ENCODE results near the gene NAV1.

The NAV1 gene

DNA sequence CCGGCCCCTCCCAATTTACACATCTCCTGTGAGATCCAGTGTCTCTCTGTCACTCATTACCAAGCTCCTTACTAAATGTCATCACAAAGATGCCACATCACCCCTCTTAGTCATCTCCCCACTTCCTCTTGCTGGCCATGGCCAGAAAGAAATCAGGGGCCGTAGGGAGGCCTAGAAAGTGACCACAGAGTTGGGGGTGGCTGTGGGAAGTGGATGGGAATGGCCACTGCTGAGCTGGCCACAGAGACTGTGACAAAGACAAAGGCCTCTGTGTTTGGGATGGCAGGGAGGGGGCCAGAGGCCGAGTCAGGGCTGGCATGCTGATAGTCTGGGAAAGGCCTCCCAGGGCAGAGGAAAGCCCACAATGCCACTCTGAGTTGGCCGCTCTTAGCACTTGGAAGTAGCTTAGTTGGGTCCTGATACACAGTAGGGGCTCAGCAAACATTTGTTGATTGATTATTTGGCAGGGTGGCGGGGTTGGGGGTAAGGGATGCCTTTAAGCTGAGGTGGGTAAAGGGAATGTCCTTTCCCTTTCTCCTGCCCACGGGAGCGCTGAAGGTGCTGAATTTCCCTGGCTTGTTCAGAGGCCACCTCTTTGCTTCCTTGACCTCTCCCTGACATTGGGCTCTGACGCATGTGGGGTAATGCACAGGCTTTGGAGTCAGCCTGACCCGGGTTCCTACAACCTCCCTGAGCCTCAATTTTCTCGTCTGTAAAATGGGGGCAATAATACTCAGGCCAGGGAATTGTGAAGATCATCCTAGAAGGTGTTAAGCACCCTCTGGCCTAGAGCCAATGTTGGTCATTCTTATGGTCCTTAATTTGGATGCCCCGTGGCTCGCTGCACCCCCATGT, 13.2 kb downstream of the NAV1 start:
- DNase-seq, result no peak

DNA sequence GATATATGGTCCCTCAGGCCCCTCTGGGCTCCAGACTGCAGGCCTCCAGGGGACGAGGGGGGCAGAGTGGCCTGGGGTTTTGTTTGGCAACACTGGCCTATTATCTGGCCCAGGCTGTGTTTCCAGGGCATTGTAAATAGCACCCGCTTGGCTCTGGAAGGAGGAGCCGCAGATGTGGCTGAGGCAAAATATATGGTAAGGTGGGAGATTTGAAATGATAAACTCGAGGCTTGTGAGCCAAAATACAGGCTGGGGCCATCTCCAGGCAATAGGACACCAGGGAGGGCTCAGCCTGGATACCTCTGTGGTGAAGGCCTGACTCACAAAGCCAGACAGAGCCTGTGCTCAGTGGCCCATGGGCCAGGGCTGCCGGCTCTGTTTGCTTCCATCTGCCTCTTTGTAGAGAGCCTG, 14.0 kb downstream of the NAV1 start:
- no peak for DNase-seq

DNA sequence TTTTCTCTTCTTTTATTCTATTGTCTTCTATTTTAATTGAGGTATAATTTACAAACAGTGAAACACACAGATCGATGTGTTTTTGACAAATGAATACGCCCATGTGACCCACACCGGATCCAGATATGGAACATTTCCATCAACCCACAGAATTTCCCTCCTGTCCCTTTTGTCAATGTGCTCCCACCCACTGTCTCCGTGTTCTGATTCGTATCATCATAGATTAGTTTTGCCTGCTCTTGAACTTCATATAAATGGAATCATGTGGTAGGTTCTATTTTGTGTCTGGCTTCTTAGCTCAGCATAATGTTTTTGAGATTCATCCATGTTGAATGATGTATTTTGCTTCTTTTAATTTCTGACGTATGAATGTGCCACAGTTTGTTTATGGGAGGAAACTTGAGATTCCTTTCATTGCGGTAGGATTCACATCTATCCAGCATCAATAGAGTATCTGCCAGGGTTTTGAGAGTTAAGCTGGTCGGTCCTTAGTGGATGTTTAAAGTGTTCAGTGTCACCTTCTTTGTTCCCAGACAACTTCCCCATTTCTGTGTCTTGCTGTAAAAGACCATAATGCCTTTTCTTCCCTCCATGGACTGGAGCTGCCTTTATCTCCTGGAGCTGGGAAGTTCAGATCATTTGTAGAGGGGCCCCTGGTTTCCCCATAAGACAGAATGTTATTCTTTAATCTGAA, 14.7 kb downstream of the NAV1 start:
- no peak for DNase-seq

GRCh38 chr1:201554190-201554600, 15.3 kb downstream of the NAV1 start:
- DNase-seq, result no peak

GRCh38 chr1:201554789-201555592, 16.1 kb downstream of the NAV1 start:
- no peak for DNase-seq

DNA sequence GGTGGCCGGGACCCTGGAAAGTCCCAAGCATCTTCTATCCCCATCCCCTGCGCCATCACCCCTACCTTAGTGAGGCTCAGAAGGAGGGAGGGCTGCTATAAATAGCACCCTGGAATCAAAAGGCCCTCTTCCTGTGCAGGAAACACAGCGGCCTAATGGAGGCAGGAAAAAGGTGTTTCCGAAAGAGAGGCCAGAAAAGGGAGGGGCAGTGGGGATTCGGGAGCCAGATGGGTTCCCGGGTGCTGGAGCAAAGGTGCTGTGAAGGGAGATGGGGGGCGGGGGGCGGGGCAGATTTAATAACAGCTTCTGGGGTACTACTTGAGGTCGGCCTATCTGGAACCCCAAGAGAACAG, 16.6 kb downstream of the NAV1 start:
- DNase-seq, result no peak

DNA sequence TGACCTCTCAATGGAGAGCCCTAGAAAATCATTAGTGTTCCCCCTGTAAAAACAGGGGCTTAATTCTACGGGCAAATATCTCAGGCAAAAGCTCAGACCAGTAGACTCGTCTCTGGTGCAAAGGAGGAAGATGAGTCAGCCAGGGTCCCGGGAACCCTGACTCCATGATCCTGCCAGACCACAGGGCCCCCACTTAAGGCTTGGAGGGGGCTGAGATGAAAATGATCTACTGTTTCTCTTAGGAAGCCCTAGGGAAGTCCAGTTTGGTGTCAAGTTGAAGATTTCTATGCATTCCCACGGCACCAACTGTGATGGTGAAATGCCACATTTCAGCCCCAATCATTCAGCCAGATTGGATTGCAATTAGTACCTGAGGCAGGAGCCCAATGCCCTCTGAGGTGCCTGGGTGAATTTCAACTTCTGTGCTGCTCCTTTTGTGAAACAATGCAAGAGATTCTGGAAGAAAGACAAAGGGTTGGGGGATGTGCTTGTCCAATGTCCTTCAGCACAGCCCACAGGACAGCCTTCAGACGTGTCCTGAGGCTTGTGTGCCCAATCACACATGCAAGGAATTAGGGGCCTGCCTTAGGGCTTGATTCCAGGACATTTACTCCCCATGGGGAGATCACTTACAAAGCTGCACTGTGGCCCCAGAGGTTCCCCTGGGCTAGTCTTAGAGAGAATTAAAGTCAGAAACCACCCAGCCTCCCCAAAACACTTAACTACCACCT, 18.1 kb downstream of the NAV1 start:
- no peak for DNase-seq

DNA sequence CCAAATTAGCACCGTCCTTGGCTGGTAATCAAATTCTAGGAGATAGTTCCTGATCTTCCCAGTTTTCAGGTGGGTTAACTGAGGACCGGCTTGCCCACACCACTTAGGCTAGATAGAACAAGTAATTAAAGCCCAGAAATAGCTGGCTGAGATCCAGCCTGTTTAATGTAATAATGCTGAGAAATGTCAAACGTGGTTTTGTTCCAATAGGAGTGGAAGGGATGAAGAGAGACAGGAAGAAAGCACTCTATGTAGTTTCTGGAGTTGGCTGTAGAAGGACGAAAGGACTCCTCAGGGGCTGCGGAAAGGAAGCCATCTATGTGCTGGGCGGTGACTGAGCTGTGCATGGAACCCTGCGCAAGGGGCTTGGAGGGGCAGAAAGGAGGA, 18.6 kb downstream of the NAV1 start:
- no peak for DNase-seq

DNA sequence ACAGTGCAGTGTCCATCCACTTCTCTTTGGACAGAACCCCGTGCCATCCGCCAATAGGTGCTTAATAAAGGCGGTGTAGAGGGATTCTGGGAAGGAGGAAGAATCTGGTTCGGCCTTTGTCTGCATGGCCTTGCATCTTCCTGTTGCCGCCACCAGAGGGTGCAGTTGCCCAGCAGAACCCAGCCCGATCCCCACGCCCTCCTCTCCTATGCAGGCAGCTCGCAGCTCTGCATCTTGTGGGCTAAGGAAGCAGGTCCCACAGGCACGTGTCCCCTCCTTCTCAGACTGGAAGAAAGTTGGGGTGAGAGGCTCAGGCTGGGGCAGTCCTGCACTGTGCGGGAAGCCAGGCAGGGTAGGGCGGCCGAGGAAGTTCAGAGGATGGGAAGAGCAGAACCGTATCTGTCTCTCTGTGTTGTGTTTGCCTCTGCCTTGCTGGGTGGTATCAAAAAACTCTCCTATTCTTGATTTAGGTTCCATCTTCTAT, 20.8 kb downstream of the NAV1 start:
- peak; percentile 30 for DNase-seq

DNA sequence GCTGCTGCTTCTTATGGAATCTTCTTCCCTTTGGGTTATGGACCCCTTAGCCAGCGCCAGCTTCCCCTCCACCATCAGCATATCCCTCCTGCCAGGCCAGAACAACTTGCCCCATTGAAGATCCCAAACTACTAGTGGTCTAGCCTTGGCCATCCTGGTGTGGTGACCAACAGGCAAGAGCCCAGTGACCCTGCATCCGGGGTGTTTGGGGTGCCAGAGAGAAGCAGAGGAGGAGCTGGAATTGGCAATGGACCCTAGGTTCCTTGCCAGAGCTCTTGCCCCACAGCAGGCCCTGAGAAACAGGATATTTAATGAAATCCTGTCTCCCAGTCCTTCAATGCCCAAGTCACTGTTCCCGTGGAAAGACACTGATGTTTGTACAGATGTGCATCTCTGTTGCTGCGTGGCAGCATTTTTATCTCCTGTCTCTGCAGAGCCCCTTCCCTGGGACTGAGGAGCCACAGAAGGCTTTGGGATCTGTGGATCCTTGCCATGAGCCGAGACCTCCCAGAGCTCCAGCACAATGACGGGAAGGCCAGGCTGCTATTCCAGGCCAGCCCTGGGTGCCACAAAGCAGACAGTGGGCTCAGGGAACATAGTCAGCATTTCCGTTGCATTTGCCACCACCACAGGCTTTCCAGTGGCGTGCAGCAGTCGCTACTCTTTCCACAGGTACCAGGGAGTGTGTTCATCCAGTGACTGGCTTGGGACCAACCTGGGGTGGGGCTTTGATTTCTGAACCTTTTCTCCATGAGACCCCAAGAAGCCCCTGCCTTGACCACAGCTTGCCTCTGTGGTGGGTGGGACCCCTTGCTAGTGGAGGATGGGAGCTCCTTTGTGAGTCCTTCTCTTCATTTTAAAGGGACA, 21.6 kb downstream of the NAV1 start:
- no peak for DNase-seq

DNA sequence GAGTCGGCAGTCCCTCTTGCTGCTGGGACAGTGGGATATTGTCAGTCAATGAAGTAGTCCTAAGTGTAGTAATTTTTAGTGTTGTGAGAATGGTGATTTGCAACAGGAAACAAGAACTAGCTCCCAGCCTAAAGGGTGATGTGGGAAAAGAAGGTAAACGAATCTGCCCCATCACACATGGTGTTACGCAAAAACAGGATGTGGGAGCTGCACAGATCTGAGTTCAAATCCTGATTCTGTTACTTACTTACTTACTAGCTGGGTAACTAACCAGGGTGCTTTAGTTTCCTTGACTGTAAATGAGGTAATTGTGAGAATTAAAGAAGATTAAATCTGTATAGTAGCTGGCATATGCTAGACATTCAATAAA, 22.3 kb downstream of the NAV1 start:
- DNase-seq, result no peak

GRCh38 chr1:201561601-201562000, 22.7 kb downstream of the NAV1 start:
- no peak for DNase-seq

GRCh38 chr1:201562257-201562656, 23.3 kb downstream of the NAV1 start:
- DNase-seq, result no peak

DNA sequence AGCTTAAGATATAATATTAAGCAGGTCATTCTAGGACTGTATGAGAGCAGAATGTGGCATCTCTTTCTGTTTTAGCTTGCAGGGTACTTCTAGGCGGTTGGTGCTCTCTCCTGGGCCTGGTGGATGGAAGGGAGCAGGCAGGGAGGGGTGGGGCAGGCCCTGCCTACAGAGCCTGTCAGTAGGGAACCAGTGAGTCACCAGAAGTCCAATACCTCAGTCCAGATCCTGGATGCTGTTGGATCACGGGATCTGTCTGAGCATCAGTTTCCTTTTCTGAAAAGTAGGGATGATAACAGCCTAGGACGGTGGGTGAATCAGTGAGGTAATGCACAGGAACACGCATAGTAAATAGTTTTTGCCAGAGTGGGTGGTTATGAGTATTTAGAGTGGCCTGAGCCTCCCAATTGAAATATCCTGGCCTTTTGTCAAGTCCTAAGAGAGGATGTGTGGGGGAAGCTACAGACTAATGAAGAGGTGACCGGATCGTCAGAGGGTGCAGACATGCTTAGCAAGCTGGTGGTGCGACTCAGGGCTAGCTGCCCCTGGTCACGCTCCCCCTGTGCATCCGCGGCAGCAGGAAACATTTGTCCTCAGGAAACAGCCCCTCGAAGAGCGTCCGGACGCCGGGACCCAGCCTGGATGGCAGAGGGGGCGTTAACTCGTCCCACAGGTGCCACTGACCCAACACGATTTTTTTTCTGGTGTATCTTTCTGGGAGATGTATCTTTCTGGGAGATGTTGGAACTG, 23.9 kb downstream of the NAV1 start:
- DNase-seq, result no peak

GRCh38 chr1:201563406-201563780, 24.5 kb downstream of the NAV1 start:
- no peak for DNase-seq

DNA sequence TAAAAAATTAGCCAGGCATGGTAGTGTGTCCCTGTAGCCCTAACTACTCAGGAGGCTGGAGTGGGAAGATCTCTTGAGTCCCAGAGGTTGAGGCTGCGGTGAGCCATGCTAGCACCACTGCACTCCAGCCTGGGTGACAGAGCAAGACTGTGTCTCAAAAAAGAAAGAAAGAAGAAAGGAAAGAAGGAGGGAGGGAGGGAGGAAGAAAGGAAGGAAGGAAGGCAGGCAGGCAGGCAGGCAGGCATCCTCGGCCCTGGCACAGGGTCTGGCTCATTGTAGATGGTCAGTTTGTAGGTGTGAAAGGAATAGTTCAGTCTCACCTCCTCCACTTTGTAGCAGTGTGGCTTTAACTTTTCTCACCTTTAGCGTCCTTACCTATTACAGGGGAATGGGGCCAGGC, 25.0 kb downstream of the NAV1 start:
- DNase-seq, result no peak

- no peak for DNase-seq
Measured at GRCh38 chr1:201565024-201565730, 26.2 kb downstream of the NAV1 start.

- no peak for DNase-seq
Measured at GRCh38 chr1:201565771-201566528, 27.0 kb downstream of the NAV1 start.

- DNase-seq, result no peak
Measured at GRCh38 chr1:201566529-201566823, 27.5 kb downstream of the NAV1 start.
